SK-N-SH treated with all-trans-retinoic acid at 6 μM for 48 hours (cell line): Measurements from ENCODE around the gene TFB2M.
A peak's percentile ranks its signal among the peaks of the same experiment; 100 is the strongest.
"Not testable (repeated sequence)": the region's sequence is repeated elsewhere in the genome, so short reads cannot be mapped to it uniquely, and the experiment has no call there.

Experiments
- ATAC-seq: fragments of 200-7000 bp; cut with Tn5 transposase; 3 replicates; pipeline ENCODE4 v1.9.1; 2020; ENCODE audit warnings: mild to moderate bottlenecking, moderate library complexity
- ARNTL ChIP-seq: fragments of 450-650 bp; formaldehyde crosslinking; IDR thresholded peaks from 2 replicates; pipeline ENCODE4 v1.5.0; 2020; ENCODE audit warnings: low read depth, mild to moderate bottlenecking, moderate library complexity, borderline replicate concordance
- BACH2 ChIP-seq: fragments of 250-450 bp; sonication (Bioruptor Pico); IDR thresholded peaks from 2 replicates; pipeline ENCODE4 v1.9.0; 2021; ENCODE audit warnings: mild to moderate bottlenecking, borderline replicate concordance
- CSDC2 ChIP-seq: fragments of 250-450 bp; sonication (Bioruptor Pico); IDR thresholded peaks from 2 replicates; pipeline ENCODE4 v1.5.0; 2020; ENCODE audit warnings: mild to moderate bottlenecking, moderate library complexity
- ESRRG ChIP-seq: fragments of 250-450 bp; sonication (Bioruptor Pico); IDR thresholded peaks from 2 replicates; pipeline ENCODE4 v1.6.1; 2021; ENCODE audit warnings: mild to moderate bottlenecking
- GLIS3 ChIP-seq: fragments of 250-450 bp; sonication (Bioruptor Pico); IDR thresholded peaks from 2 replicates; pipeline ENCODE4 v1.5.0; 2020; ENCODE audit warnings: mild to moderate bottlenecking, moderate library complexity
- OSR1 ChIP-seq: fragments of 250-450 bp; sonication (Bioruptor Pico); IDR thresholded peaks from 2 replicates; pipeline ENCODE4 v1.8.0; 2022; ENCODE audit warnings: moderate library complexity, mild to moderate bottlenecking, inconsistent platforms
- PPARA ChIP-seq: fragments of 250-450 bp; sonication (Bioruptor Pico); IDR thresholded peaks from 2 replicates; pipeline ENCODE4 v1.5.0; 2020; ENCODE audit warnings: mild to moderate bottlenecking, borderline replicate concordance
- RARB ChIP-seq: fragments of 250-450 bp; sonication (Bioruptor Pico); IDR thresholded peaks from 2 replicates; pipeline ENCODE4 v1.8.0; 2021; ENCODE audit warnings: mild to moderate bottlenecking, moderate library complexity
- SNAI2 ChIP-seq: fragments of 250-450 bp; sonication (Bioruptor Pico); IDR thresholded peaks from 2 replicates; pipeline ENCODE4 v1.5.0; 2020; ENCODE audit warnings: mild to moderate bottlenecking, moderate library complexity
- TCF4 ChIP-seq: fragments of 250-450 bp; sonication (Bioruptor Pico); IDR thresholded peaks from 2 replicates; pipeline ENCODE4 v1.8.0; 2021; ENCODE audit warnings: mild to moderate bottlenecking, moderate library complexity, borderline replicate concordance
- TOX ChIP-seq: fragments of 250-450 bp; sonication (Bioruptor Pico); IDR thresholded peaks from 2 replicates; pipeline ENCODE4 v1.8.0; 2021; ENCODE audit warnings: mild to moderate bottlenecking, moderate library complexity, borderline replicate concordance
- ZC3H10 ChIP-seq: fragments of 250-450 bp; sonication (Bioruptor Pico); IDR thresholded peaks from 2 replicates; pipeline ENCODE4 v1.5.1; 2021; ENCODE audit warnings: mild to moderate bottlenecking, moderate library complexity
- ZFP3 ChIP-seq: fragments of 250-450 bp; sonication (Bioruptor Pico); IDR thresholded peaks from 2 replicates; pipeline ENCODE4 v1.5.0; 2020; ENCODE audit warnings: mild to moderate bottlenecking, moderate library complexity
- ZFP30 ChIP-seq: fragments of 450-650 bp; formaldehyde crosslinking; IDR thresholded peaks from 2 replicates; pipeline ENCODE4 v1.5.0; 2022; ENCODE audit warnings: mild to moderate bottlenecking, moderate library complexity
- ZNF565 ChIP-seq: fragments of 450-650 bp; formaldehyde crosslinking; conservative IDR thresholded peaks from 2 replicates; pipeline ENCODE4 v1.5.0; 2020; ENCODE audit warnings: low read depth, mild to moderate bottlenecking, moderate library complexity
- ZNF70 ChIP-seq: fragments of 450-650 bp; formaldehyde crosslinking; IDR thresholded peaks from 2 replicates; pipeline ENCODE4 v1.5.0; 2020; ENCODE audit warnings: mild to moderate bottlenecking, moderate library complexity
- ZNF8 ChIP-seq: fragments of 450-650 bp; formaldehyde crosslinking; IDR thresholded peaks from 2 replicates; pipeline ENCODE4 v1.5.0; 2020; ENCODE audit warnings: mild to moderate bottlenecking, moderate library complexity
- TF ChIP-seq, protein P1 (sequence below): fragments of 250-450 bp; sonication (Bioruptor Pico); IDR thresholded peaks from 2 replicates; pipeline ENCODE4 v1.5.1; 2021; ENCODE audit warnings: mild to moderate bottlenecking, moderate library complexity
- TF ChIP-seq, protein P2 (sequence below): fragments of 250-450 bp; sonication (Bioruptor Pico); IDR thresholded peaks from 2 replicates; pipeline ENCODE4 v1.5.0; 2020; ENCODE audit warnings: mild to moderate bottlenecking, moderate library complexity
- TF ChIP-seq, protein P3 (sequence below): fragments of 250-450 bp; sonication (Bioruptor Pico); IDR thresholded peaks from 2 replicates; pipeline ENCODE4 v1.5.1; 2020; ENCODE audit warnings: low read depth, mild to moderate bottlenecking, moderate library complexity
- TF ChIP-seq, protein P4 (sequence below): fragments of 250-450 bp; sonication (Bioruptor Pico); IDR thresholded peaks from 2 replicates; pipeline ENCODE4 v1.8.0; 2021; ENCODE audit warnings: low read depth, mild to moderate bottlenecking, moderate library complexity, borderline replicate concordance
- TF ChIP-seq, protein P5 (sequence below): fragments of 250-450 bp; sonication (Bioruptor Pico); IDR thresholded peaks from 2 replicates; pipeline ENCODE4 v1.8.0; 2020; ENCODE audit warnings: mild to moderate bottlenecking, moderate library complexity, borderline replicate concordance

Gene TFB2M

DNA sequence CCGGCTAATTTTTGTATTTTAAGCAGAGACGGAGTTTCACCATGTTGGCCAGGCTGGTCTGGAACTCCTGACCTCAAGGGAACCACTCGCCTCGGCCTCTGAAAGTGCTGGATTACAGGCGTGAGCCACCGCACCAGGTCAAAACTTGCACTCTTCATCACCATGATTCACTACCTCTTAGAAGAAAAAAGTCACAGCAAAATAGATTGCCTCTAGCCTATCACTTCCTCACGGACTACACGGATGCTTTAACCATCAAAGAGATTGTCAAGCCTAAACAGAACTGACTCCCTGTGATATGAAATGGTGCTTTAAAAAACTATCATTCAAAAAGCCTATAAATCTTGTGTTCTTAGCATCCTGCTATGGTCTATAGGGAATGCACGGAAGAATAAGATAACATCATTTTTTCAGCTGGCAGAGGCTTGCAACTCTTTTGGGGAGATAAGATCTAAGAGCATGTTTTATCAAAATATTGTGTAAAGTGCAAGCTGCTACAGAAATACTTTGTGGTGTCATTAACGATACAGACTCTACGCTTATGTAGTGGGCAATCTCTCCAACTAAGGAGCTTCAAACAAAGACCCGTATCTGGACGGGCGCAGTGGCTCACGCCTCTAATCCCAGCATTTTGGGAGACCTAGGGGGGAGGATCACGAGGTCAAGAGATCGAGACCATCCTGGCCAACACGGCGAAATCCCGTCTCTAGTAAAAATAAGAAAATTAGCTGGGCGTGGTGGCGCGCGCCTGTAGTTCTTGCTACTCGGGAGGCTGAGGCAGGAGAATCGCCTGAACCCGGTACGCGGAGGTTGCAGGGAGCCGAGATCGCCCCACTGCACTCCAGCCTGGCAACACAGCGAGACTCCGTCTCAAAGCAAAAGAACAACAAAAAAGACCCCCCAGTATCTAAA lies 966 bp downstream of the TFB2M start:
- ATAC-seq: no peak

DNA sequence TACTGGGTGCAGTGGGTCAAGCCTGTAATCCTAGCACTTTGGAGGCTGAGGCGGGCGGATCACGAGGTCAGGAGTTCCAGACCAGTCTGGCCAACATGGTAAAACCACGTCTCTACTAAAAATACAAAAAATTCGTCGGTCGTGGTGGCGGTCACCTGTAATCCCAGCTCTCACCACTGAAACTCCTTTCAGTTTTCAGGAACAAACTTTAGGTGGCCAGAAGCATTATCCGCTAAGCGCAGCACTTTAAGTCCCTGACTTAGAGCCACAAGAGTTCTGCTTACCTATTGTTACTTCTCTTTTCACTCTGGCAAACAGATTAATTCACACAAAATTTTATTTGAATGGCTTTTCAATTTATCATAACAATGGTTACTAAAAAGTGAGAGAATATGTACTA lies 5.2 kb downstream of the TFB2M start:
- ATAC-seq: not testable (repeated sequence)

More for the DNA sequence above, 966 bp downstream of the TFB2M start:
- no peak for TF ChIP-seq ZFP30 (CRISPR knock-in tag)
- TF ChIP-seq ZNF8: peak; percentile 90; the same call in 1 of the 2 replicates

DNA sequence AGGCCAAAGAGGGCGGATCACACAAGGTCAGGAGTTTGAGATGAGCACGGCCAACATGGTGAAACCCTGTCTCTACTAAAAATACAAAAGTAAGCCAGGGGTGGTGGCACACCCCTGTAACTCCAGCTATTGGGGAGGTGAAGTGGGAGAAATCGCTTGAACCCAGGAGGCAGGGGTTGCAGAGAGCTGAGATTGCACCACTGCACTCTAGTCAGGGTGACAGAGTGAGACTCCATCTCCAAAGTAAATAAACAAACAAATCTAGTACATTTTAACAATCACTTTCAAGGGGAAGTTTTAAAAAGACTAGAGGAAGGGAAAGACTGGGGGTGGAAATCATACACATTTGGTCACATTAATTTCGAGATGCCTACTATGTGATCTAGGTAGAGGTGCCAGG lies 6.8 kb downstream of the TFB2M start:
- ATAC-seq: no peak

DNA sequence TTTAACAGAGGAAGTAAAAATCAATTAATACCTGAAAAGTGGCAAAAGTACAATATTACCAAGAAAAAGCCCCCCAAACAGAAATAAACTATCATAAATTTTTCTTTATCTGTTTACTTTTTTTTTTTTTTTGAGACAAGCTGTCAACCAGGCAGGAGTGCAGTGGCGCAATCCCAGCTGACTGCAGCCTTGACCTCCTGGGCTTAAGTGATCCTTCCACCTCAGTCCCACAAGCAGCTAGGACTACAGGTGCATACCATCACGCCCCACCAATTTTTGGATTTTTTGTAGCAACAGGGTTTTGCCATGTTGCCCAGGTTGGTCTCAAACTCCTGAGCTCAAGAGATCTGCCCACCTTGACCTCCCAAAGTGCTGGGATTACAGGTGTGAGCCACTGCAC lies 8.0 kb downstream of the TFB2M start:
- ATAC-seq: no peak
- TF ChIP-seq GLIS3 (no peak), ZFP30 (CRISPR knock-in tag) (no peak), ZNF70 (CRISPR knock-in tag) (no peak), TCF4 (CRISPR knock-in tag) (no peak)

More for the DNA sequence above, 6.8 kb downstream of the TFB2M start:
- TF ChIP-seq OSR1 (CRISPR knock-in tag) (no peak), BACH2 (CRISPR knock-in tag) (no peak), RARB (CRISPR knock-in tag) (no peak), ZNF565 (CRISPR knock-in tag) (no peak), ARNTL (CRISPR knock-in tag) (no peak), PPARA (no peak), ZFP3 (CRISPR knock-in tag) (no peak), CSDC2 (CRISPR knock-in tag) (no peak), TOX (CRISPR knock-in tag) (no peak), ZFP30 (CRISPR knock-in tag) (no peak), ESRRG (CRISPR knock-in tag) (no peak), ZC3H10 (no peak), SNAI2 (CRISPR knock-in tag) (no peak), TCF4 (CRISPR knock-in tag) (no peak)
- TF ChIP-seq, protein P1, sequence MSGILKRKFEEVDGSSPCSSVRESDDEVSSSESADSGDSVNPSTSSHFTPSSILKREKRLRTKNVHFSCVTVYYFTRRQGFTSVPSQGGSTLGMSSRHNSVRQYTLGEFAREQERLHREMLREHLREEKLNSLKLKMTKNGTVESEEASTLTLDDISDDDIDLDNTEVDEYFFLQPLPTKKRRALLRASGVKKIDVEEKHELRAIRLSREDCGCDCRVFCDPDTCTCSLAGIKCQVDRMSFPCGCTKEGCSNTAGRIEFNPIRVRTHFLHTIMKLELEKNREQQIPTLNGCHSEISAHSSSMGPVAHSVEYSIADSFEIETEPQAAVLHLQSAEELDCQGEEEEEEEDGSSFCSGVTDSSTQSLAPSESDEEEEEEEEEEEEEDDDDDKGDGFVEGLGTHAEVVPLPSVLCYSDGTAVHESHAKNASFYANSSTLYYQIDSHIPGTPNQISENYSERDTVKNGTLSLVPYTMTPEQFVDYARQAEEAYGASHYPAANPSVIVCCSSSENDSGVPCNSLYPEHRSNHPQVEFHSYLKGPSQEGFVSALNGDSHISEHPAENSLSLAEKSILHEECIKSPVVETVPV (CRISPR knock-in tag): no peak
- TF ChIP-seq, protein P2, sequence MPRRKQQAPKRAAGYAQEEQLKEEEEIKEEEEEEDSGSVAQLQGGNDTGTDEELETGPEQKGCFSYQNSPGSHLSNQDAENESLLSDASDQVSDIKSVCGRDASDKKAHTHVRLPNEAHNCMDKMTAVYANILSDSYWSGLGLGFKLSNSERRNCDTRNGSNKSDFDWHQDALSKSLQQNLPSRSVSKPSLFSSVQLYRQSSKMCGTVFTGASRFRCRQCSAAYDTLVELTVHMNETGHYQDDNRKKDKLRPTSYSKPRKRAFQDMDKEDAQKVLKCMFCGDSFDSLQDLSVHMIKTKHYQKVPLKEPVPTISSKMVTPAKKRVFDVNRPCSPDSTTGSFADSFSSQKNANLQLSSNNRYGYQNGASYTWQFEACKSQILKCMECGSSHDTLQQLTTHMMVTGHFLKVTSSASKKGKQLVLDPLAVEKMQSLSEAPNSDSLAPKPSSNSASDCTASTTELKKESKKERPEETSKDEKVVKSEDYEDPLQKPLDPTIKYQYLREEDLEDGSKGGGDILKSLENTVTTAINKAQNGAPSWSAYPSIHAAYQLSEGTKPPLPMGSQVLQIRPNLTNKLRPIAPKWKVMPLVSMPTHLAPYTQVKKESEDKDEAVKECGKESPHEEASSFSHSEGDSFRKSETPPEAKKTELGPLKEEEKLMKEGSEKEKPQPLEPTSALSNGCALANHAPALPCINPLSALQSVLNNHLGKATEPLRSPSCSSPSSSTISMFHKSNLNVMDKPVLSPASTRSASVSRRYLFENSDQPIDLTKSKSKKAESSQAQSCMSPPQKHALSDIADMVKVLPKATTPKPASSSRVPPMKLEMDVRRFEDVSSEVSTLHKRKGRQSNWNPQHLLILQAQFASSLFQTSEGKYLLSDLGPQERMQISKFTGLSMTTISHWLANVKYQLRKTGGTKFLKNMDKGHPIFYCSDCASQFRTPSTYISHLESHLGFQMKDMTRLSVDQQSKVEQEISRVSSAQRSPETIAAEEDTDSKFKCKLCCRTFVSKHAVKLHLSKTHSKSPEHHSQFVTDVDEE: no peak
- TF ChIP-seq, protein P3, sequence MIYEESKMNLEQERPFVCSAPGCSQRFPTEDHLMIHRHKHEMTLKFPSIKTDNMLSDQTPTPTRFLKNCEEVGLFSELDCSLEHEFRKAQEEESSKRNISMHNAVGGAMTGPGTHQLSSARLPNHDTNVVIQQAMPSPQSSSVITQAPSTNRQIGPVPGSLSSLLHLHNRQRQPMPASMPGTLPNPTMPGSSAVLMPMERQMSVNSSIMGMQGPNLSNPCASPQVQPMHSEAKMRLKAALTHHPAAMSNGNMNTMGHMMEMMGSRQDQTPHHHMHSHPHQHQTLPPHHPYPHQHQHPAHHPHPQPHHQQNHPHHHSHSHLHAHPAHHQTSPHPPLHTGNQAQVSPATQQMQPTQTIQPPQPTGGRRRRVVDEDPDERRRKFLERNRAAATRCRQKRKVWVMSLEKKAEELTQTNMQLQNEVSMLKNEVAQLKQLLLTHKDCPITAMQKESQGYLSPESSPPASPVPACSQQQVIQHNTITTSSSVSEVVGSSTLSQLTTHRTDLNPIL (CRISPR knock-in tag): no peak
- TF ChIP-seq, protein P4, sequence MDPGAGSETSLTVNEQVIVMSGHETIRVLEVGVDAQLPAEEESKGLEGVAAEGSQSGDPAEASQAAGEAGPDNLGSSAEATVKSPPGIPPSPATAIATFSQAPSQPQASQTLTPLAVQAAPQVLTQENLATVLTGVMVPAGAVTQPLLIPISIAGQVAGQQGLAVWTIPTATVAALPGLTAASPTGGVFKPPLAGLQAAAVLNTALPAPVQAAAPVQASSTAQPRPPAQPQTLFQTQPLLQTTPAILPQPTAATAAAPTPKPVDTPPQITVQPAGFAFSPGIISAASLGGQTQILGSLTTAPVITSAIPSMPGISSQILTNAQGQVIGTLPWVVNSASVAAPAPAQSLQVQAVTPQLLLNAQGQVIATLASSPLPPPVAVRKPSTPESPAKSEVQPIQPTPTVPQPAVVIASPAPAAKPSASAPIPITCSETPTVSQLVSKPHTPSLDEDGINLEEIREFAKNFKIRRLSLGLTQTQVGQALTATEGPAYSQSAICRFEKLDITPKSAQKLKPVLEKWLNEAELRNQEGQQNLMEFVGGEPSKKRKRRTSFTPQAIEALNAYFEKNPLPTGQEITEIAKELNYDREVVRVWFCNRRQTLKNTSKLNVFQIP (CRISPR knock-in tag): no peak
- TF ChIP-seq, protein P5, sequence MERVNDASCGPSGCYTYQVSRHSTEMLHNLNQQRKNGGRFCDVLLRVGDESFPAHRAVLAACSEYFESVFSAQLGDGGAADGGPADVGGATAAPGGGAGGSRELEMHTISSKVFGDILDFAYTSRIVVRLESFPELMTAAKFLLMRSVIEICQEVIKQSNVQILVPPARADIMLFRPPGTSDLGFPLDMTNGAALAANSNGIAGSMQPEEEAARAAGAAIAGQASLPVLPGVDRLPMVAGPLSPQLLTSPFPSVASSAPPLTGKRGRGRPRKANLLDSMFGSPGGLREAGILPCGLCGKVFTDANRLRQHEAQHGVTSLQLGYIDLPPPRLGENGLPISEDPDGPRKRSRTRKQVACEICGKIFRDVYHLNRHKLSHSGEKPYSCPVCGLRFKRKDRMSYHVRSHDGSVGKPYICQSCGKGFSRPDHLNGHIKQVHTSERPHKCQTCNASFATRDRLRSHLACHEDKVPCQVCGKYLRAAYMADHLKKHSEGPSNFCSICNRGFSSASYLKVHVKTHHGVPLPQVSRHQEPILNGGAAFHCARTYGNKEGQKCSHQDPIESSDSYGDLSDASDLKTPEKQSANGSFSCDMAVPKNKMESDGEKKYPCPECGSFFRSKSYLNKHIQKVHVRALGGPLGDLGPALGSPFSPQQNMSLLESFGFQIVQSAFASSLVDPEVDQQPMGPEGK: no peak
